GM04504 (cell line): ENCODE measurements around the gene TAF4.
"Not testable (repeated sequence)": the region's sequence is repeated elsewhere in the genome, so short reads cannot be mapped to it uniquely, and the experiment has no call there.

Source experiments
- DNase-seq: peaks from one replicate; pipeline ENCODE4 v3.0.0-alpha.2; 2012; ENCODE audit warnings: low read depth

Gene TAF4

DNA sequence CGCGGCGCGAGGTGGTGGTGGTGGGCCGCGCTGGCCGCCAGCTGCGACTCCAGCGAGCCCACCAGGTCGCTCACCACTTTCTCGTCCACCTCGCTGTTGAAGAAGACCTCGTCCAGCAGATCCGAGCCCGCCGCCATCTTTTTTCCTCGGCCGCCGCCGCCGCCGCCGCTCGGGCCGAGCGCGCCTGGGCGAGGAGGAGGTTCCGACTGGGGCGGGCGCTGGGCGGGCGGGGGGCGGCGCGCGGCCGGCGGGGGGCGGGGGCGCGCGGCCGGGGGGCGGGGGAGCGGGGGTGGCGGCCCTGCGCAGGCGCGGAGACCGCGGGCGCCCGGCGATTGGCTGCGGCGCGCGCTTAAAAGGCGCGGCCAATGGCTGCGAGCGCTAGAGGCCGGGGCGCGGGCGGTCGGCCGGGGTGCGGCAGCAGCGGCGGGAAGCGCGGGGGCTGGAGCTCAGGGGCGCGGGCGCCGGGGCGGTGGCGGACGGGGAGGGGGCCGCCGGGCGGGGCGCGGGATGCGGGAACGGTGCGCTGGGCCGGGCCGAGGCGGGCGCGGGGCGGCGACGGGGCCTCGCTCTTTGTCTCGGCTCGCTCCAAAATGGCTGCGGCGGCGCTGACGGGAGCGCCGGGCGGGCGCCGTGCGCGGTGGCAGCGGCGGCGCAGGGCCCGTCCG is at the start of gene TAF4:
Gene TAF4 (minus strand): TSS at position 208 of the 665 bp plus-strand sequence. CDS start 71 bp downstream, at position 137.
- no peak for DNase-seq

GRCh38 chr20:62114894-62115293 is 49.2 kb upstream of the TAF4 start:
- no peak for DNase-seq

GRCh38 chr20:62112368-62112767 is 46.7 kb upstream of the TAF4 start:
- no peak for DNase-seq

- no peak for DNase-seq
These were observed 45.5 kb upstream of the TAF4 start for GRCh38 chr20:62111148-62111547.

- no peak for DNase-seq
These were observed 39.9 kb upstream of the TAF4 start for GRCh38 chr20:62105592-62105991.

DNA sequence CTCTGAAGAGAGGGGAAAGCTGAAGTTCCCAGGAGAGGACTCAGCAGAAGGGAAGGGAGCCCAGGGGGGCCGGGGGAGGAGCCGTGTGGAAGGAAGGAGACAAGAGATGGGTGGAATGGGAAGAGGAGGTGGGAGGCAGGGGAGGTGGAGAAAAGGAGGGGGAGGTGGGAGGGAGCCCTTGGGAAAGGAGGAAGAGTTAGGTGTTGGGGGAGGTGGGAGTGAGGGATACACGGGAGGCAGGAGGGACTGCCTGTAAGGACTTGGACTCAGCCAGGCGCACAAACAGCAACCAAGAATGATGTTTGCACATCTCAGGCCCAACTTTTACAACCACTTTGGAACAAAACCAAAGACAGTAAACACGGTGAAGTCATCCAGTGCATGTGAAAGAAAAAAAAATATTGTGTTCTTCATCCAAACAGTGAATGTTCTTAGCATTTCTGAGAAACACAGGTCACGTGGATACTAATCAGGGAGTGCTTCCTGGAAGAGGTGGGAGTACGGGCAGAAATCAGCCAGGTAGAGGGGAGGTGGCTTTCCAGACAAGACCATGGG is 39.2 kb upstream of the TAF4 start:
- peak; percentile 44 for DNase-seq

DNA sequence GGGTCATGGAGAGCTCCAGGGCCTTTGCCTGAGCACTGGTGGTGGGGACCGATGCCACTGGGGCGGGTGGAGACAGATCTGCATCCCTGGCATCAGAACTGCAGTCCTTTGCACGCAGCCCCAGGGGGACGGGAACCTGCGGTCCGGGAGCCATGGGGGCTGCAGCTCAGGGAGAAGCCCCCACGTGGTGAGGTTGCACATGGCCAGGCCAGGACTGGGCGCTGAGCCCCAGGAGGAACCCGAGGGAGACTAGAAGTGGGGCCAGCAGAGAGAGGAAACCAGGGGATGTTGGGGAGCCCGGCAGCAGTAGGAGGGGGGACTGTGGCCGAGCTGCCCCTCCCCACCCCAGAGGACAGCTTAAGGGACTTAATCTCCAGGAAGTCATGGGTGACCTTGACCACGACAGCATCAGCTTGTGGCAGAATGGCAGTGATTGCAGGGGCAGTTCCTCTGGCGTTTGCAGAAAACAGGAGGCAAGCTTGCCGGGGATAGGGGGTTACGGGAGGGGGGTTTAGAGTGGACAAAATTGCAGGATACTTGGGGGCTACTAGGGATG is 38.6 kb upstream of the TAF4 start:
- DNase-seq: no peak

DNA sequence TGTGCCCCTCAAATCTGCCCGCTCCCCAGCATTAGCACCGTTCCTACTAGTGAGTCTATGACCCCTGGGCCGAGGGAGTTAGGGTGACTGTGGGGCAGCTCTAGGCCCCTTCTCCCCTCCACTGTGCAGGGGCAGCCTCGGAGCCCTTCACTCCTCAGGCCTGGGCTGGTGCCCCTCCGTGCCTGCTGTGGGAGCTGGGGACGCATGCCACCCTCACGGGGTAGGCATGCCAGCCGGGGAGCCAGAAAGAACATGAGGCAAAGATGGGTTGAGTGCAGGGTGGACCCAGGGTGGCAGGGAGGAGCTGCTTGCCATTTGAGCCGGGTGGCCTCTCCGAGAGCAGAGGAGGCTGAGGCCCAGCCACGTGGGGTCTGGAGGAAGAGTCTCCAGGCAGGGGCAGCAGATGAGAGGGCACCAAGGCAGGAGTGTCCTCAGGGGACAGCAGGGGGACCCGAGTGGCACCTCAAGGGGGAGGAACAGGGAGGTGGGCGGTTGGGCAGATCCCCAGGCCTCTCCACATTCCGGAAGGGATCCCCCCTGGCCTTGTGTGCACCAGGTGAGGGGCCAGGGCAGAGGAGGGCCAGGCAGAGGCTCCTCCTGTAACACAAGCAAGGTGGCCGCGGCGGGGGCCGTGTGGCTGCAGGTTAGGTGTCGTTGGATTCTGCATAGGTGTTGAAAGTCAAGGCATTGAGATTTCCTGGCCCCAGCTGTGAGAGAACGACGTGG is 38.0 kb upstream of the TAF4 start:
- DNase-seq: no peak

DNA sequence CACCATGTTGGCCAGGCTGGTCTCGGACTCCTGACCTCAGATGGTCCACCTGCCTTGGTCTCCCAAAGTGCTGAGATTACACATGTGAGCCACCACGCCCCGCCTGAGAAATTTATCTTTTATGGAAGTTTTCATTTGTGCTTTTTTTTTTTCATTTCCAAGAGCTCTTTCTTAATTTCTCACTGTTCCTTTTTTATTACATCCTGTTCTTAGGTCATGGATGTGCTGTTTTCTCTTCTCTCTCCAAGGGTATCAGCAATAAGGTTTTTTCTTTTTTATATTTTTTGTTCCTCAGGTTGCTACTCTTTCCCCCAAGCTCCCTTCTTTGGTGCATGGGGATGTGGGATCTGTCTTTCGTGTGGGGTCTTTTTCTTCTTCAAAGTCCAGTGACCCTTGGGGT is 35.4 kb upstream of the TAF4 start:
- no peak for DNase-seq

DNA sequence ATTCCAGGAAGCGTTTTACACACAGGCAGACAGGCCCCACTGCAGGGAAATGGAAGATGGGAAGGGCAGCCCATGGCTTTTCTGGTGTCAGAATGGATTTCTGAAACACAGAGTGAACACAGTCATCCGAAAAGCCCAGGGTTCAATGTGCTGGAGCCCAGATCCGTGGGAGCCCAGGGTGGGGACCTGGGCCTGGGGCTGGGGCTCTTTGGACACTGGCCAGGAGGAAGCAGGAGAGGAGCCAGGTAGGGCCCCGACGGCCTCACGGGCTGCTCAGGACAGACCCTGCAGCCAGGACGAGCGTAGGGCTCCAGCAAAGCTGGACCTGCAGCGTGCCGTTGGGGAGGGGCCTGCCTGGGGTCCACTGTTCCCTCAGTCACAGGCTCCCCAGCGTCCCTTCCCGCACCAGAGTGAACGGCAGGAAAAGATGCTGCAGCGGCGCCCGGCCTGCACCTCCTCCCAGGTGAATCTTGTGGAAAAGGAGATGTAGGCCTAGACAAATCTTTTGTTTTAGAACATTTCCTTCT is 32.3 kb upstream of the TAF4 start:
- DNase-seq: no peak

DNA sequence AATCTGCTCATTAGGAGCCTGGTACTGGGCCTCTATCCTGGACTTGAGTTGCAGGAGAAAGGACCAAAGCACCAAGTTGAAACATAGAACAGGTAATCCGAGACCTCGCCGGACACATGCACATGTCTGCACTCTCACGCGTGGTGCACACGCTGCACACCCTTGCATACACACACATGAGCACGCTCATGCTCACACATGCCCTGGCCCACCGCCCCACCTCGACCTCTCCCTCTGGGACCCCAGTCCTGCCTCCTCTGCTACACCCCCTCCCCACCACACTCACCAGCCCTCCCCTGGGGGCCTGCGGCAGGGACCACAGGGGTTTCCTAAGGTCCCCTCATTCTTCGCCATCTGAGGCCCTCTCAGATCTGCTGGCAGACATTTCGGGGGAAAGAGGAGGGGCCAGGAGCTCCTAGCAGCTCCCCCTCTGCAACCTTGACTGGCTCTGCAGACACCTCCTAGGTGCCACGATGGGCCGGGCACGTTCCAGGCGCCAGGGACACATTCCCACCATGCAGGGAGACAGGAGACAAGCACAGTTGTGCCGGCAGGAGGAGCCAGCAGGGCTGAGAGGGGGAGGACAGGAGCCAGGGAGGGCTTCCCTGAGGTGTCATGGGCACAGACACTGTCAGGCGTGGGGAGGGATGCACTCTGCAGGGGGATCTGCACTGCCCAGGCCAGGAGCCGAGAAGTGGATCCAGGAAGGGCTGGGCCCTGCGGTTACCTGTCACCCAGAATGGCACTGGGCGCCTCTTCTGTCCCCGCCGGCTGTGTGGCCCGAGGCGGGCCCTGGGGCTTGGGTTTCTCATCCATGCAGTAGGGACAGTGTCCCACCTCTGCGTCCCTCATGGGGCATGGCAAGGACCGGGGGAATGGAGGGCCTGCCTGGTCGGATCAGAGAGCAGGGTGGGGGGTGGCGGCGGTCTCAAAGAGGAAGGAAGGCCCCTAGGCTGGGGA is 31.0 kb upstream of the TAF4 start:
- no peak for DNase-seq

DNA sequence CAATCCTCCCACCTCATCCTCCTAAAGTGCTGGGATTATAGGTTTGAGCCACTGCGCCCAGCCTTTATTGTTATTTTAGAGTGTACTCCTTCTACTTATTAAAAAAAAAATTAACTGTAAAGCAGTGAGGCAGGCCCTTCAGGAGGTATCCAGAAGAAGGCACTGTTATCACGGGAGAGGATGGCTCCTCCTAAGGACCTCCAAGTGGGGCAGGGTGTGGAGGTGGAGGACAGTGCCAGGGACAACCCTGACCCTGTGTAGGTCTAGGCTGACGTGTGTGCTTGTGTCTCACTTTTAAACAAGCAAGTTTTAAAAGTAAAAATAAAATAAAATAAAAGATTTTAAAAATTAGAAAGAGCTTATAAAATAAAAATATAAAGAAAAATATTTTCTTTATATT is 23.7 kb upstream of the TAF4 start:
- DNase-seq: no peak

- DNase-seq: peak; percentile 52
These were observed 22.8 kb upstream of the TAF4 start for GRCh38 chr20:62088258-62089127.

DNA sequence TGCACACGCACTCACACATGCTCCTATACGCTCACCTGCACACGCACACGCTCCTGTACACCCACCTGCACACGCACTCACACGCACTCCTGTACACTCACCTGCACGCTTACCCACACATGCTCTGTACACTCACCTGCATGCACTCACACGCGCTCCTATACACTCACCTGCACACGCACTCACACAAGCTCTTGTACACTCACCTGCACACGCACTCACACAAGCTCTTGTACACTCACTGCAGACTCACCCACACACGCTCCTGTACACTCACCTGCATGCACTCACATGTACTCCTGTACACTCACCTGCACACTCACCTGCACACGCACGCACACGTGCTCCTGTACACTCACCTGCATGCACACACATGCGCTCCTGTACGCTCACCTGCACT is 22.0 kb upstream of the TAF4 start:
- DNase-seq: no peak

DNA sequence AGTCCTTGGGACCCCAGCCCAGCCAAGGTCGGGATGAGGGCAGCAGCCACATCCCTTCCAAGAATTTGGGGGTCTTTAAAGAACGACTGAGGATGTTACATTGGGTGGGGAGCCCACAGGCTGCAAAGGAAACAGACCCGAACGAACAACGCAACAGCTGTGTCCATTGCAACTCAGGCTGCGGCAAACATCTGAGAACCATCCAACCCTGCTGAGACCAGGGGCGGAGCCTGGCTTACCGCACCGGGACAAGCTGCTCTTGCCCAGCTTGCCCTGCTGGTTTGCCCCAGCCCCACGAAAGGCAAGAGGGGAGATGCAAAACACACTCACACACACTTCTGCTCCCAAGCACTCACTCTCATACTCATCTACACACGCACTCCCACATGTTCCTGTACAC is 21.5 kb upstream of the TAF4 start:
- no peak for DNase-seq

- no peak for DNase-seq
These were observed 19.5 kb upstream of the TAF4 start for GRCh38 chr20:62085206-62085605.

DNA sequence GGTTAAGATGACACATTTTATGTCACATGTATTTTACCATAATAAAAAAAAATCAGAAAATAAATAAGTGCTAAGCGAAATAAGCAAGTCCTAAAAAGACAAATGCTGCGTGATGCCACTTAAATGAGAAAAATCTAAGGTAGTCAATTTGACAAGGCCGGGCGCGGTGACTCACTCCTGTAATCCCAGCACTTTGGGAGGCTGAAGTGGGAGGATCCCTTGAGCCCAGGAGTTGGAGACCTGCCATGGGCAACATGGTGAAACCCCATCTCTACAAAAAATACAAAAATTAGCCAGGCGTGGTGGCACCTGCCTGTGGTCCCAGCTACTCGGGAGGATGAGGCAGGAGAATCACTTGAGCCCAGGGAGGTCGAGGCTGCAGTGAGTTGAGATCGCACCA is 18.5 kb upstream of the TAF4 start:
- DNase-seq: not testable (repeated sequence)

GRCh38 chr20:62083312-62083711 is 17.6 kb upstream of the TAF4 start:
- DNase-seq: no peak

DNA sequence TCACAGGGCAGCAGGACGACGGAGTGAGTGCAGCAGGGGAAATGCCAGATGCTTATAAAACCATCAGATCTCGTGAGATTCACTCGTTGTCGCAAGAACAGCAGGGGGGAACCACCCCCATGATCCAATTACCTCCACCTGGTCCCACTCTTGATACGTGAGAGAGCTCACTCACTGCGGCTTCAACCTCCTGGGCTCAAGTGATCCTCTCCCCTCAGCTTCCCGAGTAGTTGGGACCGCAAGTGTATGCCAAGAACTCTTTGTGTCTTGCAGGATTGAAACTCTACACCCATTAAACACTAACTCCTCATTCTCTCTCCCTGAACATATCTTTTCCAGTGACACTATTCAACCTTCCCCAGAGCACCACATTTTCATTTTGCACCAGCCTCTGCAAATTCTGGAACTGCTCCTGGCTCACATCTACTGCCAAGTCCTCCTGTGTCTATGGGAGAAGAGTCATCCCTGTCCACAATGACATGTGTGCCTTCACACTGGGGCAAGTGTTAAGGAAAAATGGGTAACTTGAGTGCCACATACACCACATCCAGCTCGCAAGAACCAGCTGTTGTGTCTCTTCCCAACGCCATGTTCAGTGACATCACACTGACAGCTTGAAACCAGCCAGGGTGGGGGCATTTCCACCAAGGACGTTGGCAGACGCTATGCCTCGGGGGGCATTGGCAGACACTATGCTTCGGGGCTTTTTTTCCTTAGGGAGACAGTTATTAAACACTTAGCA is 14.7 kb upstream of the TAF4 start:
- DNase-seq: no peak

DNA sequence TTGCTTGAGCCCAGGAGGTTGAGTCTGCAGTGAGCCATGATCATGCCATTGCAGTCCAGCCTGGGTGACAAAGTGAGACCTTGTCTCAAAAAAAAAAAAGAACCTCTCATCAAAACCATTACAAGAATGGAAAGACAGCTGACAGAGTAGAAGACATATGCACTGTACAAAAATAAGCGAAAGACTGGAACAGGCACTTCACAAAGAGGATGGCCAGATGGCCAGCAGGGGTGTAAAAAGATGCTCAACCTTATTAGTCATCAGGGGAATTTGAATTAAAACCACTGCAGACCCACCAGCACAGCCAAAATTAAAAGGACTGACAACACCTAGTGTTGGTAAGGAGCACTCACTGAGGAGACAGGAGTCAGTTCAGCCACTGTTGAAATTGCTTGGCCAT is 13.5 kb upstream of the TAF4 start:
- no peak for DNase-seq
